ENCODE measurements around the gene COL6A2.
A peak's percentile ranks its signal among the peaks of the same experiment; 100 is the strongest.
"Not testable (repeated sequence)": the region's sequence is repeated elsewhere in the genome, so short reads cannot be mapped to it uniquely, and the experiment has no call there.

COL6A2 gene

DNA sequence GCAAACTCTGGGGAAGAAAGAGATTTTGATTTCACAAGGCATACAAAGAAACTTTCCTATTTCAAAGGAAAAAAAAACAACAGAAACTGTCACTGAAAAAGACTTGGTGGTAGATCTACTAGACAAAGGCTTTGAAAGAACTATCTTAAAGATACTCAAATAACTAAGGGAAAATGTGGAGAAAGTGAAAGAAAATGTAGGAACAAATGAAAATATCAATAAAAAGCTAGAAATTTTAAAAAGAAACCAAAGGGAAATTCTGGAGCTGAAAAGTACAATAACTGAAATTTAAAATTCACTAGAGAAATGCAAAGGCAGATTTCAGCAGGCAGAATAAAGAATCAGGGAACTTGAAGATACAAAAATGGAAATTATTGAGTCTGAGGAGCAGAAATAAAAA, 6.2 kb downstream of the COL6A2 start:
- peaks cover 16% of the 10 kb centered on the region for H3K9me3 Mint-ChIP-seq
- H3K27ac Mint-ChIP-seq = no peak overlapping the region

DNA sequence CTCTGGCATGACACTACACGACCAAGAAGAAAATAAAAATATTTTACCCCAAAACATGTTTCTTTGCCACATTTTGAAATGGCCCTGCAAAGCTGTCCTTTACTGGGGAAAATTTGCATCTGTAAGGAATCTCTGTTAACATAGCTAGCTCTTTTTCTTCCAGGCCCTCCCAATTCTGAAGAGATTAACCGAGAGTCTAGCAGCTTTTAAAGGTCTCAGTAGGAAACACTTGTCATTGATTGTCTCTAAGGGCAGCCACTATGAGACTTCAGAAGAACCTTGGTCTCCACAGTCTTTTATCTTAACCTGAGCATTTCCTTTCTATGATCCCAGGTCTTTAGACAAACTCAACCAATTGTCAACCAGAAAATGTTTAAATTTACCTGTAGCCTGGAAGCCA, 9.5 kb downstream of the COL6A2 start:
- Mint-ChIP-seq H3K9me3 (peaks cover 13% of the 10 kb centered on the region), H3K27me3 (peaks cover 14% of the 10 kb centered on the region)
- not testable (repeated sequence) for H3K4me3 Mint-ChIP-seq; DNase-seq; H3K4me1 Mint-ChIP-seq (ENCODE audit: low read depth); H3K36me3 Mint-ChIP-seq (ENCODE audit: low read depth); H3K27ac Mint-ChIP-seq

More for the DNA sequence above, 6.2 kb downstream of the COL6A2 start:
- H3K36me3 Mint-ChIP-seq (ENCODE audit: low read depth) = peaks cover 2% of the 10 kb centered on the region
- H3K4me3 Mint-ChIP-seq = no peak overlapping the region
- DNase-seq = no peak
- H3K4me1 Mint-ChIP-seq (ENCODE audit: low read depth) = peaks cover 4% of the 10 kb centered on the region
- peaks cover 38% of the 10 kb centered on the region for H3K27me3 Mint-ChIP-seq

DNA sequence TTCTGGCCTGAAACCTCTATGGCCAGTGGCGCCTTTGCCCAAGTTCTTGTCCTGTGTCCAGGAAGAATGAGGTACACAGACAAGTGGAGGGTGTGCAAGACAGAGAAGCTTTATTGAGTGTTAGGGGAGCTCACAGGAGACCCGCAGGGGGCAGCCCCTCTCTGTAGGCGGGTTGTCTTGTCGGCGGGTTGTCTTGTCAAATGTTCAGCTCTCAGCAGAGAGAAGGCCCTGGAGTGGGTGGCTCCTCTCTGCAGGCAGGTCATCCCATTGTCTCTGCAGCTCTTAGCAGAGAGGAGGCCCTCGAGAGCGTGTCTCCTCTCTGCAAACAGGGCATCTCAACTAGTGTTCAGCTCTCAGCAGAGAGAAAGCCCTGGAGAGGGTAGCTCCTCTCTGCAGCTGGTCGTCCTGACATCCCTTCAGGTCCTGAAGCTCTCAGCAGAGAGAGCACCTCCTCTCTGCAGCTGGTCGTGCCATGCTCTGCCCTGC, 11.0 kb downstream of the COL6A2 start:
- no peak overlapping the region for H3K4me3 Mint-ChIP-seq
- peaks cover 7% of the 10 kb centered on the region for H3K36me3 Mint-ChIP-seq (ENCODE audit: low read depth)
- no peaks in the 10 kb centered on the region for H3K4me1 Mint-ChIP-seq (ENCODE audit: low read depth)
- peaks cover 10% of the 10 kb centered on the region for H3K9me3 Mint-ChIP-seq
- peaks cover 3% of the 10 kb centered on the region for H3K27me3 Mint-ChIP-seq
- H3K27ac Mint-ChIP-seq = no peak overlapping the region
- DNase-seq = peak; percentile 14

DNA sequence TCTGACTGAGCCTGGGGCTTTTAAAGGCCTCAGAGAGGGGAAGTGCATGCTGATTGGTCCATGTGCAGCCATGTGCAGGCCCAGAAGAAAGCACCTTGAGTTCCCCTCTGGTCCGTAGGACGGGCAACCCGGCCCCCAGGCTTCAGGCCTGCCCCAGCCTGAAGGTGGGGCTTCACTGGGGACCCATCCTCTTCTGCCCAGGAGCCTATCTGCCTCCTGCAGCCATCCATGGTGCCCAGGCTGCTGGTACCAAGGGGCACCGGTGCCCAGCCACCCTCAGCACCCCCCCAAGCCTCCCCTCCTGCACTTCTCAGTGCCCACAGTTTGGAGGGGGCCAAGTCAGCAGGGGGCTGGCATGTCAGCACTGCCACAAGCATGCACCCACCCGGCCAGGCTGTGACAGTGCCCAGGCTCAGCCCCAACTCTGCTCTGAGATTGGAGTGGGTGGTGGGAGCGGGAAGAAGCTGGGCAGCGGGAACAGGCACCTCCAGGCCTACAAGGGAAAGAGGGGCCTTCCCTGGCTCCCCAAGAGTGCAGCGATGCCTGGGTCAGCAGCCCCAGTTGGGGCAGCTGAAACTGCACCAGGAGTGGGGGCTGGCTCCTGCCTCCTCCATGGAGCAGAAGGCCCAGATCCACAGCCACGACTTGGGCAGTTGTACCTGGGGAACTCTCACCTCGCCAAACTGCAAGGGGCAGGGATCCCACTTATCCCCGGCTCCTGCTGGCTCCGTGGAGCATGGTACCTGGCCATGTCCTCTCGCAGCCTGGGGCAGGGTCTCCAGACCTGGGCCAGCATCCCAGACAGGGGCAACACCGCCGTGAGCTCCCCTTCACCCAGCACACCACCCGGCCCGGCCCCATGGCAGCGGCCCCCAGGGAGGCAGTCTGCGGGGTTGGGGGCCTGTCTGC, 11.7 kb downstream of the COL6A2 start:
- peak; percentile 6 for DNase-seq
- Mint-ChIP-seq H3K9me3 (peaks cover 7% of the 10 kb centered on the region), H3K27ac (no peak overlapping the region), H3K4me3 (no peak overlapping the region), H3K4me1 (ENCODE audit: low read depth) (no peaks in the 10 kb centered on the region), H3K36me3 (ENCODE audit: low read depth) (peaks cover 5% of the 10 kb centered on the region), H3K27me3 (no peaks in the 10 kb centered on the region)

DNA sequence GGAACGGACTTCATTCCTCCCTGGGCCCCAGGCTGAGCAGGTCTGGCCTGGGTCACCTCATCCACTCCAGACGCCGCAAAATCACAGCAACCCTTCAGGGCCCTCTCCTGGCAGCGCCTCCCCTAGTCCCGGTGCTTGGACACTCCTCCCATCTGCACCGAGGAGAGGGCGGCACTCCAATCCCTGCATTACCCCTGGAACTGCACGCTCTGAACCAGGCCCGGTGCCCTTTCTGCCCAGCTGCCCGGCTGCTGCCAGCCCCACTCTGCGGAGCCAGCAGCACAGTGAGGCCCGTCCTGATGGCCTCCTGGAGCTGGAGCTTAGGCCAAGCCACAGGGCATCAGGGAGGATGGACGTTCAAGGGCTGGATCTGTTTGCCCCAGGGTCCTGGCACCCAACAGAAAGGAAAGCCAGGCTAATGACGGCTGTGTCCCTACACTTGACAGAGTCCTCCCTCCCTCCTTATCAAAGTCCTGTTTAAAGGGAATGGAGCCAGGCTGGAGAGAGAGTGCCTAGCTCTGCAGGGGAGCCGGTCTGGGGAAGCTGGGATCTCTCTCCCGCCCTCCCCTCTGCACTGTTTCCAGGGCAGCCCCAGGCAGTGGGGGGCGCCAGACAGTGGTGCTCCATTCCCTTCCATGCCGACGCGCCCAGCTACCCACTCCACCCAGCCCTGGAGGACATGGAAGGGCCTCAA, 12.7 kb downstream of the COL6A2 start:
- H3K27me3 Mint-ChIP-seq = no peaks in the 10 kb centered on the region
- H3K27ac Mint-ChIP-seq = no peak overlapping the region
- H3K9me3 Mint-ChIP-seq = peaks cover 7% of the 10 kb centered on the region
- peaks cover 5% of the 10 kb centered on the region for H3K36me3 Mint-ChIP-seq (ENCODE audit: low read depth)
- H3K4me1 Mint-ChIP-seq (ENCODE audit: low read depth) = no peaks in the 10 kb centered on the region
- no peak overlapping the region for H3K4me3 Mint-ChIP-seq
- DNase-seq = peak; percentile 12

DNA sequence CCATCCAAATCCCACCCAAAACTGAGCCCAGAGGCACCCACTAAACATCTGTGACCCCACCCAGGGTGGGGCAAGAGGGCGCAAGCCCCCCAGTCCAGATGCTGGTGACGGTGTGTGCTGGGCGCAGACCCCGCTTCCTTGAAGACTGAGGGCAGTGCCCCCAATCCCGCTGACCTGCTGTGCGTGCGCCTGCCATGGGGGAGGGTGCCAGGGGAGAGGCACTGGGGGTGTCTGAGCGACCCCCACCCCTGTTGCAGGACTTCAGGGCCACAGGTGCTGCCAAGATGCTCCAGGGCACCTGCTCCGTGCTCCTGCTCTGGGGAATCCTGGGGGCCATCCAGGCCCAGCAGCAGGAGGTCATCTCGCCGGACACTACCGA, 13.3 kb downstream of the COL6A2 start:
- H3K36me3 Mint-ChIP-seq (ENCODE audit: low read depth) = peaks cover 6% of the 10 kb centered on the region
- no peaks in the 10 kb centered on the region for H3K27me3 Mint-ChIP-seq
- peak; percentile 13 for DNase-seq
- no peak overlapping the region for H3K27ac Mint-ChIP-seq
- H3K9me3 Mint-ChIP-seq = peaks cover 7% of the 10 kb centered on the region
- H3K4me1 Mint-ChIP-seq (ENCODE audit: low read depth) = no peaks in the 10 kb centered on the region
- no peak overlapping the region for H3K4me3 Mint-ChIP-seq

DNA sequence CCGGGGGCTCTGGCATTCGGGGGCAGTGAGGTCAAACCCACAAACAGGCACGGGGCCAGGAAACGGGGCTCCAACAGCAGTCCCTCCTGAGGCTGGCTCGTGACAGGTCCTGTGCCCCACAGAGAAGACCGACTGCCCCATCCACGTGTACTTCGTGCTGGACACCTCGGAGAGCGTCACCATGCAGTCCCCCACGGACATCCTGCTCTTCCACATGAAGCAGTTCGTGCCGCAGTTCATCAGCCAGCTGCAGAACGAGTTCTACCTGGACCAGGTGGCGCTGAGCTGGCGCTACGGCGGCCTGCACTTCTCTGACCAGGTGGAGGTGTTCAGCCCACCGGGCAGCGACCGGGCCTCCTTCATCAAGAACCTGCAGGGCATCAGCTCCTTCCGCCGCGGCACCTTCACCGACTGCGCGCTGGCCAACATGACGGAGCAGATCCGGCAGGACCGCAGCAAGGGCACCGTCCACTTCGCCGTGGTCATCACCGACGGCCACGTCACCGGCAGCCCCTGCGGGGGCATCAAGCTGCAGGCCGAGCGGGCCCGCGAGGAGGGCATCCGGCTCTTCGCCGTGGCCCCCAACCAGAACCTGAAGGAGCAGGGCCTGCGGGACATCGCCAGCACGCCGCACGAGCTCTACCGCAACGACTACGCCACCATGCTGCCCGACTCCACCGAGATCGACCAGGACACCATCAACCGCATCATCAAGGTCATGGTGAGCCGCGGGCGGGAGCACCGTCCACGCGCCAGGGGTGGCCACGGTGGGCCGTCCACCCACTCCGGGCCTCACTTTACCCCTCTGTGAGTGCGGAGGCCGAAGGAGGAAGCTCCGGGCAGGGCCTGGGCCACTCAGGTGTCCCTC, 14.2 kb downstream of the COL6A2 start:
- H3K27ac Mint-ChIP-seq = no peak overlapping the region
- H3K27me3 Mint-ChIP-seq = no peaks in the 10 kb centered on the region
- peaks cover 6% of the 10 kb centered on the region for H3K9me3 Mint-ChIP-seq
- peak; percentile 22 for DNase-seq
- no peaks in the 10 kb centered on the region for H3K4me1 Mint-ChIP-seq (ENCODE audit: low read depth)
- H3K36me3 Mint-ChIP-seq (ENCODE audit: low read depth) = peaks cover 7% of the 10 kb centered on the region
- H3K4me3 Mint-ChIP-seq = no peak overlapping the region

DNA sequence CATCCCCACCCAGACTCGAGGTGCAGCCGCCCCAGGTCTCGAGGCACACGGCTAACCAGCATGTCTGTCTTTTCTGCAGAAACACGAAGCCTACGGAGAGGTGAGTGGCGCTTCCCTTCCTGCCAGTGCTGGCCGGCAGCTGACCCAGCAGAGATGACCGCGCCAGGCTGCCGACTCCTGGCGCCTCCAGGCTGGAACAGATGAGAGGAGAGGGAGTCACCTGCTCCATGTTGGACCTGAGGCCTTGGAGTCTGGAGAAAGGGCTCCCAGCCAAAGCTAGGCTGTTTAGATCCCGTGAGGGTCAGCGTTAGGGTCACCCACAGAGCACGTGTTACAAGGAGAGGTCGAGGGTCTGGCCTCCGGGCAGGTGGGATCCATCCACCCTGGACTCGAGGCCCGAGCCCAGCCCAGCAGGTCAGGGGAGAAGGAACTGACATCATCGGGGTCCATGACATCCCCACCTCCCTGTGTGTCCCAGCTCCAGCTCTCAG, 14.9 kb downstream of the COL6A2 start:
- peaks cover under 1% of the 10 kb centered on the region for H3K9me3 Mint-ChIP-seq
- DNase-seq = peak; percentile 11
- no peaks in the 10 kb centered on the region for H3K27me3 Mint-ChIP-seq

DNA sequence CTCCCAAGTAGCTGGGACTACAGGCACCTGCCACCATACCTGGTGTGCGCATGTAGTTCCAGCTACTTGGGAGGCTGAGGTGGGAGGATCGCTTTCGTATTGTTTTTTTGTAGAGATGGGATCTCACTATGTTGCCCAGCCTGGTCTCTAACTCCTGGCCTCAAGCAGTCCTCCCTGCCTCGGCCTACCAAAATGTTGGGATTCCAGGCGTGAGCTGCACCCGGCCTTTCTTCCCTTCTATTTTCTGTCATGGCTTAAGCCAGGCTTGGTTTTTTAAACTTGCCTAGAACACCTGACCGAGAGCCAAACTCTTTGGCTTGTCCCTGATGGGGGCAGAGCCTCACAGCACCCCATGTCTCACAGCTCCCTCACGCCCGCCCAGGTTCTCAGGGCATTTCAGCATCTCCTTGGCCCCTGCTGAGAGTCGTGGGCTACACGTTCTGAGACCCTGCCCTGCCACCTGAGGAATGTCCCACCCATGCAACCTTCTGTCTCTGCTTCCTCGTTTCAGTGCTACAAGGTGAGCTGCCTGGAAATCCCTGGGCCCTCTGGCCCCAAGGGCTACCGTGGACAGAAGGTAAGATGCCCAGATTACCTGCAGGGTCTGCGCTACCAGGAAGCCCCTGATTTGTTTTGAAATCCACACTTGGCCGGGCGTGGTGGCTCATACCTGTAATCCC, 15.7 kb downstream of the COL6A2 start:
- H3K36me3 Mint-ChIP-seq (ENCODE audit: low read depth) = peaks cover 7% of the 10 kb centered on the region
- H3K4me1 Mint-ChIP-seq (ENCODE audit: low read depth) = no peaks in the 10 kb centered on the region
- no peaks in the 10 kb centered on the region for H3K27me3 Mint-ChIP-seq
- no peak overlapping the region for H3K4me3 Mint-ChIP-seq
- DNase-seq = peak; percentile 13
- H3K9me3 Mint-ChIP-seq = no peaks in the 10 kb centered on the region
- no peak overlapping the region for H3K27ac Mint-ChIP-seq

More for the DNA sequence above, 14.9 kb downstream of the COL6A2 start:
- no peak overlapping the region for H3K27ac Mint-ChIP-seq
- H3K36me3 Mint-ChIP-seq (ENCODE audit: low read depth) = peaks cover 7% of the 10 kb centered on the region
- H3K4me3 Mint-ChIP-seq = no peak overlapping the region
- H3K4me1 Mint-ChIP-seq (ENCODE audit: low read depth) = no peaks in the 10 kb centered on the region

DNA sequence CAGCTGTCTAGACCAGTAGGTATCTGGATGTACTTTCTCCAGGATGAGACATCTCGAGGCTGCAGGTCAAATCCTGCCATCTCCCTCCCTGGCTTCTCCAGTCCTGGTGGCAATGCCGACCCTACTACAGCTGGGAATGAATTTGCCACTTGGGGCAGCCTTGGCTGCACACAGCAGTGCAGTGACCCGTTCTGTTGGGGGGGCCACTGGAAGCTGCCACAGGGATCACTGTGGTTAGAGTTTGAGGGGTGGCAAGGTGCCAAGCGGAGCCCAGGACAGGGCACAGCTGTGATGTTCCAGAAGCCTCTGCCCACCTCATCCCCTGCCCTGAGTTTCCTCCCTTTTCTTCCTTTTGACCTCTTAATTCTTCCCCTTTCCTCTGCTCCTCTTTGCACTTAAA, 17.1 kb downstream of the COL6A2 start:
- Mint-ChIP-seq H3K36me3 (ENCODE audit: low read depth) (peaks cover 7% of the 10 kb centered on the region), H3K27me3 (no peaks in the 10 kb centered on the region), H3K27ac (no peak overlapping the region), H3K9me3 (no peaks in the 10 kb centered on the region), H3K4me3 (no peak overlapping the region), H3K4me1 (ENCODE audit: low read depth) (no peaks in the 10 kb centered on the region)
- peak; percentile 14 for DNase-seq

DNA sequence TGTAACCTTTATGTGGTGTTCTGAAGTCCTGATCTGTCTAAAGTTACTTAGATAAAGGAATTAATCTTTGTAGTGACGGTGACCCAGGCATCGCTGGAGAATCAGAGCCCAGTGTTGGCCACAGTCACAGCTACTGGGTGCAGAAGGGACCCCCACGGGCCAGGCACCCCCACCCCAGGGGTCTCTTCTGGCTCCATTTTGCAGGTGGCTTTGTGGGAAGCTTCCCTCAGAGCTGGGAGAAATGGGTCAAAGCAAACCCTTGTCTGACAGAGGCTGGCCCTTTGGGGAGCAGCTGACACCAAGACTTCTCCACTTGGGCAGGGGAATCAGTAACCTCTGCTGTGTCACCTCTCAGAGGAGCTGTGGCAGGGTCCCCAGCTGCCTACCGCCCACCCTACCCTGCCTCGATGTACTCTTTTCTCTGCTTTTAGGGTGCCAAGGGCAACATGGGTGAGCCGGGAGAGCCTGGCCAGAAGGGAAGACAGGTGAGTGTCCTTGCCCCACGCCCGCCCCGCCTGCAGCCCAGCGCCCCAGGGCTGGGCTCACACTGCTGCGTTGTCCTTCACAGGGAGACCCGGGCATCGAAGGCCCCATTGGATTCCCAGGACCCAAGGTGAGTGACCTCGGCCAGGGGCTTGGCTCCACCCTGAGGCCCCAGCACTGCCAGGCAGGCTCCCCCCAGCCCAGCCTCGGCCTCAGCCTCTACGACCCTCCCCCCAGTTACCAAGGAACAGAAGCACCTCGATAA, 17.7 kb downstream of the COL6A2 start:
- no peak overlapping the region for H3K27ac Mint-ChIP-seq
- no peaks in the 10 kb centered on the region for H3K9me3 Mint-ChIP-seq
- H3K36me3 Mint-ChIP-seq (ENCODE audit: low read depth) = peaks cover 7% of the 10 kb centered on the region
- no peaks in the 10 kb centered on the region for H3K27me3 Mint-ChIP-seq
- peak; percentile 16 for DNase-seq
- H3K4me3 Mint-ChIP-seq = no peak overlapping the region
- no peaks in the 10 kb centered on the region for H3K4me1 Mint-ChIP-seq (ENCODE audit: low read depth)

DNA sequence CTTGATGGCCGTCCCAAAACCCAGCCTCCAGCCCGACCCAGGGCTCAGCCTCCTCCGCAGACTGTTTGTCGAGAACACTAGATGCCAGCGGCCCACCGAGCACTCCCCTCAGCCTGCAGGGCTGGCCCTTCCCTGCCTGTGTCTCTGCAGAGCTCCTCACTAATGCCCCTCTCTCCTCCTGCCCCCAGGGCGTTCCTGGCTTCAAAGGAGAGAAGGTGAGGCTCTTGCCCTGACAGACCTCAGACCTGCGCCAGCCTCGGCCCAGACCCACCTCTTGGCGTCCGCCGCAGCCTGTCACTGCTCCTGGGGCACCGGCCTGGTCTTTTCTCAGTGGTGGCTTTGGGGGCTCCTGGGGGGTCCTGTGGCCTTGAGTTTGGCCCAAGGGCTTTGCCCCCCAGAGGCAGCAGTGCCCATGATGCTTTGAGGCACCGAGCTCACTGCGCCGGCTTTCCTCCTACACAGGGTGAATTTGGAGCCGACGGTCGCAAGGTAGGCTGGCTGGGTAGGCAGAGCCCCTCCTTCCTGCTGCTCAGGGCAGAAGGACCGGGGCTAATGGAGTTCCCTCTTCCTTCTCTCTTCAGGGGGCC, 18.4 kb downstream of the COL6A2 start:
- Mint-ChIP-seq H3K27ac (no peak overlapping the region), H3K4me3 (no peak overlapping the region), H3K36me3 (ENCODE audit: low read depth) (peaks cover 7% of the 10 kb centered on the region), H3K27me3 (no peaks in the 10 kb centered on the region), H3K9me3 (no peaks in the 10 kb centered on the region), H3K4me1 (ENCODE audit: low read depth) (no peaks in the 10 kb centered on the region)
- peak; percentile 13 for DNase-seq

Measured in activated T-cell treated with anti-CD3 and anti-CD28 coated beads, Interleukin-2, amount 50 U/mL, for 24 hours (primary cell).